Epithelial cell of proximal tubule (primary cell): ENCODE measurements around the gene ZGPAT. TPM values are rescaled to one million over a fixed set of nuclear protein-coding genes. Genes with fewer than 3 reads are reported as not detected.

Source experiments
- DNase-seq: peaks from one replicate; pipeline ENCODE4 v3.0.0-alpha.2; 2011; ENCODE audit warnings: low read depth
- H3K4me3 ChIP-seq: 2 replicates; pipeline ENCODE4 v1.5.1; 2011; ENCODE audit warnings: low read depth, mild to moderate bottlenecking, low read length
- total RNA-seq: library from RNA; depleted of rRNA; stranded (reverse); fragments of >200 nt; gene quantifications from 2 replicates; pipeline ENCODE4 v1.2.3, GENCODE V29; 2015
- TF ChIP-seq, protein P1 (sequence below): conservative IDR thresholded peaks from 2 replicates; pipeline ENCODE4 v1.5.1; 2012; ENCODE audit warnings: low read depth, mild to moderate bottlenecking, low read length

The ZGPAT gene
- total RNA-seq, 1 donor from 2014 or later = 36.5 TPM

DNA sequence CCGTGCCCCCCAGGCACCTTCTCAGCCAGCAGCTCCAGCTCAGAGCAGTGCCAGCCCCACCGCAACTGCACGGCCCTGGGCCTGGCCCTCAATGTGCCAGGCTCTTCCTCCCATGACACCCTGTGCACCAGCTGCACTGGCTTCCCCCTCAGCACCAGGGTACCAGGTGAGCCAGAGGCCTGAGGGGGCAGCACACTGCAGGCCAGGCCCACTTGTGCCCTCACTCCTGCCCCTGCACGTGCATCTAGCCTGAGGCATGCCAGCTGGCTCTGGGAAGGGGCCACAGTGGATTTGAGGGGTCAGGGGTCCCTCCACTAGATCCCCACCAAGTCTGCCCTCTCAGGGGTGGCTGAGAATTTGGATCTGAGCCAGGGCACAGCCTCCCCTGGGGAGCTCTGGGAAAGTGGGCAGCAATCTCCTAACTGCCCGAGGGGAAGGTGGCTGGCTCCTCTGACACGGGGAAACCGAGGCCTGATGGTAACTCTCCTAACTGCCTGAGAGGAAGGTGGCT is 10.4 kb upstream of the ZGPAT start:
- TF ChIP-seq, protein P1, sequence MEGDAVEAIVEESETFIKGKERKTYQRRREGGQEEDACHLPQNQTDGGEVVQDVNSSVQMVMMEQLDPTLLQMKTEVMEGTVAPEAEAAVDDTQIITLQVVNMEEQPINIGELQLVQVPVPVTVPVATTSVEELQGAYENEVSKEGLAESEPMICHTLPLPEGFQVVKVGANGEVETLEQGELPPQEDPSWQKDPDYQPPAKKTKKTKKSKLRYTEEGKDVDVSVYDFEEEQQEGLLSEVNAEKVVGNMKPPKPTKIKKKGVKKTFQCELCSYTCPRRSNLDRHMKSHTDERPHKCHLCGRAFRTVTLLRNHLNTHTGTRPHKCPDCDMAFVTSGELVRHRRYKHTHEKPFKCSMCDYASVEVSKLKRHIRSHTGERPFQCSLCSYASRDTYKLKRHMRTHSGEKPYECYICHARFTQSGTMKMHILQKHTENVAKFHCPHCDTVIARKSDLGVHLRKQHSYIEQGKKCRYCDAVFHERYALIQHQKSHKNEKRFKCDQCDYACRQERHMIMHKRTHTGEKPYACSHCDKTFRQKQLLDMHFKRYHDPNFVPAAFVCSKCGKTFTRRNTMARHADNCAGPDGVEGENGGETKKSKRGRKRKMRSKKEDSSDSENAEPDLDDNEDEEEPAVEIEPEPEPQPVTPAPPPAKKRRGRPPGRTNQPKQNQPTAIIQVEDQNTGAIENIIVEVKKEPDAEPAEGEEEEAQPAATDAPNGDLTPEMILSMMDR = peak; percentile 19
- DNase-seq = no peak
- peak overlapping the region; percentile 75 for H3K4me3 ChIP-seq

DNA sequence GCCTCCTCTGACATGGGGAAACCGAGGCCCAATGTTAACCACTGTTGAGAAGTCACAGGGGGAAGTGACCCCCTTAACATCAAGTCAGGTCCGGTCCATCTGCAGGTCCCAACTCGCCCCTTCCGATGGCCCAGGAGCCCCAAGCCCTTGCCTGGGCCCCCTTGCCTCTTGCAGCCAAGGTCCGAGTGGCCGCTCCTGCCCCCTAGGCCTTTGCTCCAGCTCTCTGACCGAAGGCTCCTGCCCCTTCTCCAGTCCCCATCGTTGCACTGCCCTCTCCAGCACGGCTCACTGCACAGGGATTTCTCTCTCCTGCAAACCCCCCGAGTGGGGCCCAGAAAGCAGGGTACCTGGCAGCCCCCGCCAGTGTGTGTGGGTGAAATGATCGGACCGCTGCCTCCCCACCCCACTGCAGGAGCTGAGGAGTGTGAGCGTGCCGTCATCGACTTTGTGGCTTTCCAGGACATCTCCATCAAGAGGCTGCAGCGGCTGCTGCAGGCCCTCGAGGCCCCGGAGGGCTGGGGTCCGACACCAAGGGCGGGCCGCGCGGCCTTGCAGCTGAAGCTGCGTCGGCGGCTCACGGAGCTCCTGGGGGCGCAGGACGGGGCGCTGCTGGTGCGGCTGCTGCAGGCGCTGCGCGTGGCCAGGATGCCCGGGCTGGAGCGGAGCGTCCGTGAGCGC is 9.8 kb upstream of the ZGPAT start:
- H3K4me3 ChIP-seq = peak overlapping the region; percentile 75
- TF ChIP-seq, protein P1 = no peak
- no peak for DNase-seq

- H3K4me3 ChIP-seq = peak overlapping the region; percentile 75
- TF ChIP-seq, protein P1 = no peak
- no peak for DNase-seq
Measured at GRCh38 chr20:63698739-63699465, 8.9 kb upstream of the ZGPAT start.

DNA sequence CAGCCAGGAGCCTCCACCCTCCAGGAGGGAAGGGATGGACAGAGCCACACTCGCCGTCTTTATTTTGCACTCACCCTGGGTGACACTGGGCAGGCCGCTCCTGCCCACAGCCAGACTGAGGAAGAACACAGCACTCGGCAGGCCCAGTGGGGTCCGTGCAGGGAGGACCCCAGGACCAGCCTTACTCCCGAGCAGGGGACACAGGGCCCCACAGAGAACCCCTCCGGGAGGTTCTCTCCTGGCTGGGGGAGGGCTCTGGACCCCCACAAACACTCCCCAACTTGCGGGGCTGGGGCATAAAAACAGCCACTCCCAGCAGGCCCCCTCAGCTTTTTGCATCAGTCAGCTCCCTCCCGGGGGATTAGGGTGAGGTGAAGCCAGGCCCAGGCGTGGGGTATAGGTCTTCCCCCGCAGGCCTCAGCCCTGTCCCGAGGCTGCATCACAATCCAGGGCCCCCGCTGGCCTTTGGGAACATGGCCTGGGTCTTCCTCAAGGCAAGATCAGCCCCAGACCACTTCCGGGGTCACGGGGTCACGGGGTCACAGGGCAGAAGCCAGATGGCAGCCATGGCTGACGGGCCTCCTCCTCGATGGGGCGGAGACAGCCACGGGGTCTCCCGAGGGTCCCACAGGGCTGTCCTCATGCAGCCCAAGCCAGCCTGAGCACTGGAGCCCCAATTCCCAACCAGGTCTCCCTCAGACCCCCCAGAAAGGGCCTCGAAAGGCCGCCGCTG is 8.2 kb upstream of the ZGPAT start:
- DNase-seq = no peak
- TF ChIP-seq, protein P1 = no peak
- peak overlapping the region; percentile 75 for H3K4me3 ChIP-seq

- DNase-seq = no peak
- H3K4me3 ChIP-seq = no peak overlapping the region
- TF ChIP-seq, protein P1 = no peak
Measured at GRCh38 chr20:63700199-63701050, 7.4 kb upstream of the ZGPAT start.

DNA sequence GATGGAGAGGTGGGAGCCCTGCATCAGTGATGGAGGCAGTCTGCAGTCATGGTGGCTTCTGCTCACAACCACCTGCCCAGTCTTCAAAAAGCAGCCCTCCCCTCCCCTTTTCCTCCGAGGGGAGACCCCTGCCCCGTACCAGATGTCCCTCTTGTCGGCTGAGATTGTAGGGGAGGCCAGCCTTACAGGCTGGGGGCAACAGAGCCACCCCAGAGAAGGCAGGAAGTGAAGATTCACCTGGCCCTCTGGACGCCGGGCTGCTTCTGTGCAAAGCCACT is 6.8 kb upstream of the ZGPAT start:
- no peak overlapping the region for H3K4me3 ChIP-seq
- TF ChIP-seq, protein P1 = no peak
- no peak for DNase-seq
